Gastrocnemius medialis (tissue), 4 donors: ENCODE measurements around the gene XXYLT1.

Experiments
- POLR2A ChIP-seq, 2 donors: fragments of 450-650 bp; IDR thresholded peaks; one replicate each; pipeline ENCODE4 v1.6.1; 2017; ENCODE audit warnings: antibody characterized with exemption in 2 of 2, mild to moderate bottlenecking in 2 of 2, moderate library complexity in 2 of 2
- TF ChIP-seq, protein P1 (sequence below), 5 experiments: fragments of 450-650 bp in 3 of 5; fragments of 200-600 bp in 2 of 5; sonication (generic) in 2 of 5; IDR thresholded peaks in 4 of 5; conservative IDR thresholded peaks in 1 of 5; 1 replicate in 4 of 5; 2 replicates in 1 of 5; pipeline ENCODE4 v1.5.1; 2016 to 2019; ENCODE audit warnings: antibody characterized with exemption in 5 of 5, mild to moderate bottlenecking in 3 of 5, moderate library complexity in 3 of 5

DNA sequence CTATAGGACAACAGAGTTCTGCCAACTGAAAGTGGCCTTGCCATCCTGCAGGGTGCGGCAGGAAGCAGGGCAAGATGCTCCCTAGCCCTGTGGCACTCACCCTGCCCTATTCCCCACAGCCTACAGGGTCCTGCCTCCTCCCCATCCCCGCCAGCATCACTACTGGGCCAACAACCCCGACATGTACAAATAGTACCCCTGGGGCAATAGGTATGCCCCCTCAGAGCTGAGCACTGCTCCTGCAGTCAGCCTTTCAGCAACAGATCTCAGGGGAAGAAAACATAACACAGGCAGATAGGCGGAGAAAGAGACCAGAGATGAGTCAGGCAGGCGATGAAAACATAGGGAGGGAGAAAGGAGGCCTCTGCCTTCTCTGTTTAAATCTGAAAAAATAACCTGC is 74.7 kb downstream of the XXYLT1 start:
- TF ChIP-seq, protein P1, sequence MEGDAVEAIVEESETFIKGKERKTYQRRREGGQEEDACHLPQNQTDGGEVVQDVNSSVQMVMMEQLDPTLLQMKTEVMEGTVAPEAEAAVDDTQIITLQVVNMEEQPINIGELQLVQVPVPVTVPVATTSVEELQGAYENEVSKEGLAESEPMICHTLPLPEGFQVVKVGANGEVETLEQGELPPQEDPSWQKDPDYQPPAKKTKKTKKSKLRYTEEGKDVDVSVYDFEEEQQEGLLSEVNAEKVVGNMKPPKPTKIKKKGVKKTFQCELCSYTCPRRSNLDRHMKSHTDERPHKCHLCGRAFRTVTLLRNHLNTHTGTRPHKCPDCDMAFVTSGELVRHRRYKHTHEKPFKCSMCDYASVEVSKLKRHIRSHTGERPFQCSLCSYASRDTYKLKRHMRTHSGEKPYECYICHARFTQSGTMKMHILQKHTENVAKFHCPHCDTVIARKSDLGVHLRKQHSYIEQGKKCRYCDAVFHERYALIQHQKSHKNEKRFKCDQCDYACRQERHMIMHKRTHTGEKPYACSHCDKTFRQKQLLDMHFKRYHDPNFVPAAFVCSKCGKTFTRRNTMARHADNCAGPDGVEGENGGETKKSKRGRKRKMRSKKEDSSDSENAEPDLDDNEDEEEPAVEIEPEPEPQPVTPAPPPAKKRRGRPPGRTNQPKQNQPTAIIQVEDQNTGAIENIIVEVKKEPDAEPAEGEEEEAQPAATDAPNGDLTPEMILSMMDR (IDR thresholded peaks at IDR 0.05 in 4 of 5, conservative IDR thresholded peaks at IDR 0.05 in 1 of 5): no peak
- no peak for TF ChIP-seq POLR2A (IDR thresholded peaks at IDR 0.05)
